ENCODE results near the gene HMX1.

HMX1 gene

GRCh38 chr4:8832113-8832915 lies 39.3 kb downstream of the HMX1 start:
- intact Hi-C loops (cut with DNase I) = no loop called here
- peak in 5 of 10 donors; percentile 7 to 55 (median 42) for DNase-seq

DNA sequence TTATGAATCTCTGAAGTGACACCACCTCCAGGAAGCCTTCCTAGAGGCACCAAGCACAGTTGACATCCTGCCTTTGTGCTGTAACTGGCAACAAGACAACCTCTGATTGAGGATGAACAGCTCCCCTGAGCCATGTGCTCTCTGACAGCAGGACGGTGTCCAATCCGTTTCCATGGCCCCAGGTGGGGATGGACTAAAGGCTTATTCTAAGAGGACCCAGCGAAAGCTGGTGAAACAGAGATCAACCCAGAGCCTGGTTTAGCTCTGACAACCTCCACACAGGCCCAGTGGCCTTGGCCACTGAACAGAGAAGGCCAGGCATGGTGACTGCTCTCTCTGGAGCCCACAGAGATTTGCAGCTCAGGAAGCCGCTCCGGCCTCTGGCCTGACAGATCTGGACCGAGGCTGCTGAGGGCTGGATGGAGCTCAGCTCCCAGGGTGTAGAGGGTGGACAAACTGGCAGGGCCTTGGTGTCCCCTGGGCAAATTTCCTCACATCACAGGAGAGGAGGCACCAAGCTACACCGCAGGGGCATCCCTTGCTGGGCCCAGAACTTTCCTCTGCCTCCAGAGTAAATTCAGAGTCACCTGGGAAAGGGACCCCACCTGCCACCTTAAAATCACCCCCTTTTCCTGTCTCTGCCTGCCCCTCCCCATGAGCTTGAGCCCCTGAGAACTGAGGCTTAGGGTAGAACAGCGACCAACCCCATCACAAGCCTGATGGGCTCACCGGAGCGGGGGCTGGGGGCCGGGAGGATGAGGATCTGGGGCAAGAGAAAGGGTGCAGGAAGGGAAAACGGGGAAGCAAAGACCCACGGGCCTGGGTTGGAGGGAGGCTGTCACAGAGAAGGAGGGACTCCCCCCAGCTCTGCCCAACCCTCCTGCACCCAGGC lies 40.2 kb downstream of the HMX1 start:
- intact Hi-C loops (cut with DNase I) = no loop called here
- peak in 5 of 10 donors; percentile 4 to 57 (median 46) for DNase-seq

DNA sequence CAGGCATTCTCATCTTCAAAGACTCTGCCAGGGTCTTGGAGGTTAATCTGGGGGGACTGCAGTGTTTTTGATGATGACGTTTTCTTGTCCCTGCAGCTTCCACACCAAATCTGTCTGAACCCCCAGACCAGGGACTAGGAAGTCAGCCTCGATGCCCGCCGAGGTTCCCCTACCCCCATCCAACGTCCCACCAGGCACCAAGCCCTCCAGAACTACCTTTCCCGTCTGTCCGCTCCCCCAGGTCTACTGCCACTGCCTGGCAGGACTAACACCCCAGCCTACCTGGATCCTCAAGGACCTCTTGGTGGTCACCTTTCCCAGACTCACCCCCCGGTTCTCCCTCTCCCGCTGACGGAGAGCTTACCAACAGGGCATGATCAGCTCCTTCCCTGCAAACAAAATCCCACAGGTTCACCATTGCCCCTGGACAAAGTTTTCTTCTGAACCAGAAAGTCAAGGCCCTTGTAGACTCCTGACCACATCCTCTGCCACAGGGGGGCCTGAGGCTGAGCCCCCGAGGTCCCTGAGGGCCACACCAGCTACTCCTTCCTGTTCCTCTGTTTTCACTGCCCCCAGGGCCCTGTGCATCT lies 40.9 kb downstream of the HMX1 start:
- DNase-seq = peak in 4 of 10 donors; percentile 8 to 62 (median 28)
- intact Hi-C loops (cut with DNase I) = no loop called here

DNA sequence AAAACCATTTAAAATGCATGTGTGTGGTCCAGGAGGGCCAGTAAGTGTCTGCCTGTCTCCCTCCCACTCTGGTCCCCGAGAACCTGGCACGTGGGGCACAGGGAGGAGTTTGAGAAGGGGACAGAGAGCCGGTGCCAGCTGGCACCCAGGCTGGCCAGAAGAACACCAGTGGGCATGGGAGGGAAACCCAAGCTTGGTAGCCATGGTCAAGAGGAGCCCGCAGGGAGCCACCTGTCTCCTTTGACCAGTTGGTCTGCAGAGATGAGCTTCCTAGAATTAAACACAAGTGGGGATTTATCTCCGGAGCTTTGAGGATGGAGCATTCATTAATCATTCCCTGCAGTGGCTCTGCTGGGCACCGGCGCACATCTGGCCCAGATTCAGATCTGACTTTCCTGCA lies 41.6 kb downstream of the HMX1 start:
- peak in 3 of 10 donors; percentile 10 to 42 (median 35) for DNase-seq
- intact Hi-C loops (cut with DNase I) = no loop called here

GRCh38 chr4:8829584-8829983 lies 42.1 kb downstream of the HMX1 start:
- peak in 3 of 10 donors; percentile 2 to 16 (median 11) for DNase-seq
- intact Hi-C loops (cut with DNase I) = no loop called here

GRCh38 chr4:8828869-8829268 lies 42.8 kb downstream of the HMX1 start:
- DNase-seq = no peak
- intact Hi-C loops (cut with DNase I) = no loop called here

DNA sequence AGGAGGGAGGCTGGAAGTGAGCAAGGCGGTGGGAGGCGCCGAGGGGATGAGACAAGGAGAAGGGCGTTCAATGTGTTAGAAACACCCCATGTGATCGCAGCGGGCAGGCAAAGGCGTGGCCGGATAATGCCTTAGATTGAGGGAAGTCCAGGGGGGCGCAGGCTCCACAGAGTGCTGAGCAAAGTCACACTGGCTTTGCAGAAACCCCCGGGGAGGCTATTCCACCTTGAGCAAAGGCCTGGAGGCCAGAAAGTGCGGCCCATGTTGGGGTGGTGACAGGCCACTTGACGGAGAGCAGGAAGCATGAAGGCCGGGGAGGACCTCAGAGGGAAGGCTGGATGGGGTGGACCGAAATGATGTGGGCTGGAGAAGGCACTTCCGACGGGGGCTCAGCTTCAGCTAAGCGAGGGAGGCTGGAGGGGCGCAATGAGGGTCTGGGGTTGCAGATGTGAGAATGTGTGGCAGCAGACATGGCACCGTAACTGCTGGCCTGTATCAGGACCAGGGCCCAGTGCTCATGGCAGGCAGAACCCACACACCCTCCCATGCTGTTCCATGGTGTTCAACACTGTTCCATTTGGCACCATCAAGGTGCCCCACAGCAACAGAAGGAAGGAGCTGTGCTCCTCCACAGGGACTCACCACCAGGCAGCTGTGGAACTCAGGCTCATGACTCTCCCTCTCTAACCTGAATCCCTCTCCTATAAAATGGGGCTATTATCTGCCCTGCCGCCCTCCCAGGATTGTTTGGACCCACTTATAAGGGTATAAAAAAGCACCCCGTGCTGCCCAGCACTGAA lies 50.3 kb downstream of the HMX1 start:
- intact Hi-C loops (cut with DNase I) = no loop called here
- peak in 3 of 10 donors; percentile 12 to 72 (median 70) for DNase-seq

DNA sequence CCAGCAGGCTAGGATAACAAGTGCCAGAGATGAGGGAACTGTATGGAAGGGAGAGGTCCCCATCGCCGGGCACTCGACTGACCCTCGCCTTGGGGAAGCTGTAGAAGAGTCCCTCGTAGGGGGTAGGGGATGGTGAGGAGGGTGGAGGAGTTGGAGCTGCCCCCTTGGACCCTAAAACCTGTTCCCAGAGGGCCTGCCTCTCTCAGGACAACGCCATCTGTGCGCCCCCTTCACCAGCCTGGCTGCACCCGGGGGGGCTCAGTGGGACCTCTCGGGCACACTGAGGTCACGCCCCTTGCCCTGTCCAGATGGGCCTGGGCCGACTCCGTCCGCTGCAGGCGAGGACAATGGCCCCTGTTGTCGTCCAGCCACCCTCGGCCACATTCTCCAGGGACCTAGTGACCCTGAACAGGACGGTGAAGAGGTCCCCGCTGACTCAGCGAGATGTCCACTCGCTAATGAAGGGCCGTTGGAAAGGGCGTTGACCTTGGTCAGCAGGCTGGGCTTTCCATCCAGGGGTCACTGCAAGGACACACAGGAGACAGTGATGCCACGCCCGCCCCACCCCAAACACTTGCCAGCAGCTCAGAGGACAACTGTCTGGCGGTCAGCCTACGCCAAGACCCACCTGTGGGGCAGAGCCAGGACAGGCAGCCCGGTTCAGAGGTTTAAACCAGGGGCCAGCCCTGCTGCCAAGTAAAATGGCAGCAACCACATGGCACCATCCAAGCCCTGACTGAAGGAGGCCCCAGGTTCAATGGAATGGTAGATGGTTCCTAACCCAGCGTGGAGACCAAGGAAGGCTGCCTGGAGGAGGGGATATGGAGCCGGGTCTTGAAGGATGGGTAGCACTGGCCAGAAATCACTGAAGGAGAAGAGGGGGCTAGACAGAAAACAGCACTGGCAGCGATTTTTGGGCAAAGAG lies 51.2 kb downstream of the HMX1 start:
- DNase-seq = peak in 4 of 10 donors; percentile 6 to 66 (median 39)
- intact Hi-C loops (cut with DNase I) = no loop called here

GRCh38 chr4:8819473-8820177 lies 52.0 kb downstream of the HMX1 start:
- peak in 3 of 10 donors; percentile 15 to 49 (median 45) for DNase-seq
- intact Hi-C loops (cut with DNase I) = no loop called here

DNA sequence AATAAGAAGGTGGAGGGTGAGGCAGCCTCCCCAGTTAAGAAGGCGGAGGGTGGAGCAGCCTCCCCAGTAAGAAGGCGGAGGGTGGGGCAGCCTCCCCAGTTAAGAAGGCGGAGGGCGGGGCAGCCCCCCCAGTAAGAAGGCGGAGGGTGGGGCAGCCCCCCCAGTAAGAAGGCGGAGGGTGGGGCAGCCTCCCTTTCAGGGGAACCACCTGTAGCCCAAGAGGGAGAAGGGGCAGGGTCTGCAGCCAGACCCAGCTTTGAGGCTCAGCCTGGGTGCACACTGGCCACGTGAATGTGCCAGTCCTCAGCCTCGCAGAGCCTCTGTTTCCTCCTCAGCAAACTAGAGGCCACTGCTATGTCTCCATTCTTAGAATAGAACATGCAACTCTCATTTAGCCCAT lies 52.6 kb downstream of the HMX1 start:
- DNase-seq = peak in 2 of 10 donors; percentile 5 to 33

DNA sequence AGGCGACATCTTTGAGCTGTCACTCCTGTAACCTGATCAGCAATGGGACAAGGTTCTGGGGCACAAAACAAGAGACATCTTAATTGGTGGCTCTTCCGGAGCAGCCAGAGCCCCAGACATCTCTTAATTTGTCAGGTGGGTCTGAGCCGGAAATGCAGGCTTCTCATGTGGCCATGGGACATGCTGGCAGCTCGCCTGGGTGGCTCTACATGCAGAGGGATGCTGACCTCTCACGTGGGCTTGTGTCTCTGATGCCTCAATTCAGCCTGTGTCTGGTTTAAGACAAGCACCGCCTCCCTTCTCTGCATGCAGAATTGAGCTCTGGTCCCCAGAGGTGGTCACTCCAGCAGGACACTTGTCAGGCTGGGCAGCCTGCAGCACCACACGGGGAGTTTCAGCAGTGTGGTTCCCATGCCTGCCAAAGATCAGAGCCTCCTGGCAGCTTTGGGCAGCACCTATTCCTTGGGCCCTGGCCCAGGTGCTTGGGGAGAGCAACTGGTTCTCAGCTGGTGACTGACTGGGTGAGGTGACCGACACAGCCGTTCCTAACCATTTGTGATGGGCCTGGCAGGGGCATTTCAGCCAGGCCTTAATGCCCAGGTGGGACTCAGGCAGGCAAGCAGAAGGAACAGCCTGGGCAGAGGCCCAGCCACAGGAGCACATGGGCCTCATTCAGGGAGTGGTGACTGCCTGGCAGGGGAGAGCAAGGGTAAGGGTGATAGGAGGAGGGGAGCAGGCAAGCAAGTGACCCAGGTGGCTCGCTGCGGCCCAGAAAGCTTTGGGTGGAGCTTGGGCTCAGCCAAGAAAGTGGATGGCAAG lies 53.4 kb downstream of the HMX1 start:
- peak in 6 of 10 donors; percentile 4 to 70 (median 16) for DNase-seq
- intact Hi-C loops (cut with DNase I) = no loop called here

More for the DNA sequence above, 52.6 kb downstream of the HMX1 start:
- intact Hi-C loops (cut with DNase I) = no loop called here

DNA sequence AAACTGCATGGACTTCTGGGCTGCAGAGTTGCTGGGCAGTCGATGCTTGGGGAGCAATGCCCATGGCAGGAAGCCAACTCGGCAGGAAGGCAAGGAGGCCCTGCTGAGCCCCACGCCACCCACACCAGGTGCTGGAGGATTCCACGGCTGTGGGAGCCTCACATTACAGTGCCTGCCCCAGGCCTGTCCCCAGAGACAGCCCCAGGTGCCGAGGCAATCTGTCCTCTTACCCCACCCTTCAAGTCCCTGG lies 53.9 kb downstream of the HMX1 start:
- DNase-seq = peak in 2 of 10 donors; percentile 4 to 65
- intact Hi-C loops (cut with DNase I) = no loop called here

DNA sequence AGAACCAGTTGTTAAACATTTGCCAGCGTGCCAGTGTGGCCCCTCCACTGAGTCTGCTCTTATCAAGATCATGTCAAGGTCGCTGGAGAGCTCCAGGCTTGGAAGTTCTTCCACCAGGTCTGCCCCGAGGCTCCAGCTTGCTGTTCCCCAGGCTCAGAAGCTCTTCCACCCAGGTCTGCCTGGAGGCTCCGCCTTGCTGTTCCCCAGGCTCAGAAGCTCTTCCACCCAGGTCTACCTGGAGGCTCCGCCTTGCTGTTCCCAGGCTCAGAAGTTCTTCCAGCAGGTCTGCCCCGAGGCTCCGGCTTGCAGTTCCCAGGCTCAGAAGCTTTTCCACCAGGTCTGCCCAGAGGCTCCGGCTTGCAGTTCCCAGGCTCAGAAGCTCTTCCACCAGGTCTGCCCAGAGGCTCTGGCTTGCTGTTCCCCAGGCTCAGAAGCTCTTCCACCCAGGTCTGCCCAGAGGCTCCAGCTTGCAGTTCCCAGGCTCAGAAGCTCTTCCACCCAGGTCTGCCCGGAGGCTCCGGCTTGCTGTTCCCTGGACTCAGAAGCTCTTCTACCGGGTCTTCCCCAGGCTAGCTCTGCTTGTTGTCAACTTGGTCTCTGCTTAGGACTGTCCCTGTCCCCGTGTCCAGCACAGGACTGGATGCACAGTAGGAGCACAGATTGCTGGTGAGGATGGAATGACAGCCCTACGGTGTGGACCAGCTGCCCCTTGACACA lies 54.4 kb downstream of the HMX1 start:
- DNase-seq = peak in 4 of 10 donors; percentile 3 to 70 (median 39)
- intact Hi-C loops (cut with DNase I) = no loop called here

All from posterior cingulate gyrus (tissue), 11 donors.